Caco-2 (cell line): ENCODE results near the gene FAM120C. TPM values are rescaled to one million over a fixed set of nuclear protein-coding genes. Genes with fewer than 3 reads are reported as not detected.

Experiments used
- BruUV-seq: library from RNA; stranded (reverse); fragments of 400-500 nt; replicated peaks from 2 replicates; lab custom pipeline; 2021; lab: Mats Ljungman, UMichigan
- CTCF ChIA-PET: fragments of 300-600 bp; sonication (Branson Sonifier 250); formaldehyde crosslinking; loops from one replicate; lab custom pipeline; 2022; ENCODE audit warnings: antibody characterized with exemption; lab: Charles Lee
- POLR2A ChIA-PET: fragments of 300-600 bp; sonication (Branson Sonifier 250); formaldehyde crosslinking; loops from one replicate; lab custom pipeline; 2022; ENCODE audit warnings: antibody characterized with exemption; lab: Charles Lee
- DNase-seq, 2 experiments: peaks; one replicate each; pipeline versions ENCODE4 v3.0.0 to v3.0.0-alpha.2; 2020 to 2022
- H3K27me3 ChIP-seq: replicated peaks from 2 replicates; pipeline ENCODE4 v1.6.0; 2011; ENCODE audit warnings: low read length; ENCODE audit not compliant: control insufficient read depth, insufficient read depth
- H3K36me3 ChIP-seq: 2 replicates; pipeline ENCODE4 v1.5.1; 2011; ENCODE audit warnings: low read length; ENCODE audit not compliant: control insufficient read depth, insufficient read depth
- H3K4me1 ChIP-seq: fragments of 250-450 bp; sonication (Bioruptor Pico); 2 replicates; pipeline ENCODE4 v1.5.1; 2020; ENCODE audit warnings: mild to moderate bottlenecking
- H3K4me3 ChIP-seq: 2 replicates; pipeline ENCODE4 v1.5.1; 2011; ENCODE audit warnings: low read depth, mild to moderate bottlenecking, control low read depth, low read length
- H3K9me3 ChIP-seq: fragments of 250-450 bp; sonication (Bioruptor Pico); 2 replicates; pipeline ENCODE4 v1.5.1; 2020; ENCODE audit warnings: mild to moderate bottlenecking, moderate library complexity
- H3K27ac Mint-ChIP-seq: one replicate; pipeline ENCODE4 v1.8.0; 2022; ENCODE audit warnings: mixed read lengths; ENCODE audit not compliant: unreplicated experiment
- H3K27me3 Mint-ChIP-seq: one replicate; pipeline ENCODE4 v1.8.0; 2022; ENCODE audit warnings: mixed read lengths; ENCODE audit not compliant: insufficient read depth, unreplicated experiment
- H3K36me3 Mint-ChIP-seq: one replicate; pipeline ENCODE4 v1.8.0; 2022; ENCODE audit warnings: mild to moderate bottlenecking, mixed read lengths; ENCODE audit not compliant: insufficient read depth, unreplicated experiment
- H3K4me1 Mint-ChIP-seq: one replicate; pipeline ENCODE4 v1.8.0; 2022; ENCODE audit warnings: low read depth, mixed read lengths; ENCODE audit not compliant: unreplicated experiment
- H3K4me3 Mint-ChIP-seq: one replicate; pipeline ENCODE4 v1.8.0; 2022; ENCODE audit warnings: mild to moderate bottlenecking, moderate library complexity, mixed read lengths; ENCODE audit not compliant: unreplicated experiment
- H3K9me3 Mint-ChIP-seq: one replicate; pipeline ENCODE4 v1.8.0; 2022; ENCODE audit warnings: mixed read lengths; ENCODE audit not compliant: unreplicated experiment
- intact Hi-C: fragments of 100-400 bp; cut with micrococcal nuclease; formaldehyde crosslinking; loops from one replicate; pipeline ENCODE4 v1.10.0; 2022; ENCODE audit not compliant: unreplicated experiment
- total RNA-seq: library from RNA; stranded (reverse); gene quantifications from 2 replicates; pipeline ENCODE4 v1.2.3, GENCODE V29; 2022
- TF ChIP-seq, protein P1 (sequence below), 2 experiments: fragments of 200-600 bp in 1 of 2; IDR thresholded peaks; 1 replicate in 1 of 2; 2 replicates in 1 of 2; pipeline versions ENCODE4 v1.5.1 to v1.8.0; 2011 to 2022; ENCODE audit warnings: antibody characterized with exemption in 1 of 2, control low read depth in 1 of 2, inconsistent platforms in 1 of 2, low read depth in 1 of 2, low read length in 1 of 2, mild to moderate bottlenecking in 1 of 2, moderate library complexity in 1 of 2; ENCODE audit not compliant: insufficient read depth in 1 of 2, severe bottlenecking in 1 of 2, unreplicated experiment in 1 of 2

FAM120C gene
- total RNA-seq, 1 experiment from 2014 or later: 6.6 TPM

DNA sequence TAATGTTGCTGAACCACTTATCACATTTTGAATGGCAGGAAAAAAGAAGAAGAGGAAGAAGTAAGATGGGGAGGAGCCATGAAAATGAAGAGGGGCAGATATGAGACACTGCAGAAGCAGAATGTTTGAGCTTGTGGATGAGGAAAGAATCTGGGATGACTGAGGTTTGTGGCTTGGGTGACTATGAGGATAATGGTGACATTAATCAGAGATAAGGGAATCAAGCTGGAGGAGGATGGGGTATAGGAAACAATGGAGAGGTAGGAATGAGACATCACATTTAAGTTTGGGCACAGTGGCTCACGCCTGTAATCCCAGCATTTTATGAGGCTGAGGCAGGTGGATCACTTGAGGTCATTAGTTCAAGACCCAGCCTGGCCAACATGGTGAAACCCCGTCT lies 119.7 kb downstream of the FAM120C start:
- Histone ChIP-seq H3K9me3 (no peaks in the 10 kb centered on the region), H3K4me1 (no peaks in the 10 kb centered on the region), H3K36me3 (no peaks in the 10 kb centered on the region), H3K27me3 (no peaks in the 10 kb centered on the region), H3K4me3 (no peak overlapping the region)
- no peaks in the 10 kb centered on the region for H3K27me3 Mint-ChIP-seq
- intact Hi-C loops: no loop called here
- TF ChIP-seq, protein P1, sequence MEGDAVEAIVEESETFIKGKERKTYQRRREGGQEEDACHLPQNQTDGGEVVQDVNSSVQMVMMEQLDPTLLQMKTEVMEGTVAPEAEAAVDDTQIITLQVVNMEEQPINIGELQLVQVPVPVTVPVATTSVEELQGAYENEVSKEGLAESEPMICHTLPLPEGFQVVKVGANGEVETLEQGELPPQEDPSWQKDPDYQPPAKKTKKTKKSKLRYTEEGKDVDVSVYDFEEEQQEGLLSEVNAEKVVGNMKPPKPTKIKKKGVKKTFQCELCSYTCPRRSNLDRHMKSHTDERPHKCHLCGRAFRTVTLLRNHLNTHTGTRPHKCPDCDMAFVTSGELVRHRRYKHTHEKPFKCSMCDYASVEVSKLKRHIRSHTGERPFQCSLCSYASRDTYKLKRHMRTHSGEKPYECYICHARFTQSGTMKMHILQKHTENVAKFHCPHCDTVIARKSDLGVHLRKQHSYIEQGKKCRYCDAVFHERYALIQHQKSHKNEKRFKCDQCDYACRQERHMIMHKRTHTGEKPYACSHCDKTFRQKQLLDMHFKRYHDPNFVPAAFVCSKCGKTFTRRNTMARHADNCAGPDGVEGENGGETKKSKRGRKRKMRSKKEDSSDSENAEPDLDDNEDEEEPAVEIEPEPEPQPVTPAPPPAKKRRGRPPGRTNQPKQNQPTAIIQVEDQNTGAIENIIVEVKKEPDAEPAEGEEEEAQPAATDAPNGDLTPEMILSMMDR (IDR thresholded peaks at IDR 0.05; ENCODE audit: insufficient read depth in 1 of 2, low read depth in 1 of 2, low read length in 1 of 2, severe bottlenecking in 1 of 2, unreplicated experiment in 1 of 2): no peak
- no peak for DNase-seq
- CTCF ChIA-PET: no interaction called here
- no peak overlapping the region for H3K4me3 Mint-ChIP-seq
- POLR2A ChIA-PET: no interaction called here
- no peaks in the 10 kb centered on the region for H3K4me1 Mint-ChIP-seq
- H3K36me3 Mint-ChIP-seq: no peaks in the 10 kb centered on the region
- no TSS peak for BruUV-seq
- H3K27ac Mint-ChIP-seq: no peak overlapping the region
- no peaks in the 10 kb centered on the region for H3K9me3 Mint-ChIP-seq

DNA sequence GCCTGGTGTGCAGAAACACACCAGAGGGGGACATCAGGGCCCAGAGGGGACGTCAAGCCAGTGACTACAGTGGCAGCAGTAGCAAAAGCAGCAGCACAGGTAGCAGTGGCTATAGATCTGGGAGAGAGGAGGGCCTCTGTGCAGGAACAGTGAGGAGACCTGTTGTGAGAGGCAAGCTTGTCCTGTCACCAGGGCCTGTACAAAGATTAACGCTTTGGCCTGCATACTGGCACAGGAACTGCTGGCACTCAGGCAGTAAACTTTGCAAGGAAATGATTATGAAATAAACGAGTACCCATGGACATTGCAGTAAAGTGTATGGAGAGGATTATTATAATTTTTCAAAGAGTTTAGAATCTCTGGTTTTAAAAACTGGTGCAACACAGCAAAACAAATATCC lies 133.3 kb downstream of the FAM120C start:
- Histone ChIP-seq H3K36me3 (no peaks in the 10 kb centered on the region), H3K9me3 (no peaks in the 10 kb centered on the region), H3K4me3 (no peak overlapping the region), H3K4me1 (0 out of 2 replicates have a peak, but pooled peaks cover 5% of the 10 kb centered on the region), H3K27me3 (no peaks in the 10 kb centered on the region)
- no peaks in the 10 kb centered on the region for H3K9me3 Mint-ChIP-seq
- CTCF ChIA-PET: no interaction called here
- DNase-seq: no peak
- peaks cover 6% of the 10 kb centered on the region for H3K4me1 Mint-ChIP-seq
- no peak overlapping the region for H3K4me3 Mint-ChIP-seq
- H3K27ac Mint-ChIP-seq: no peak overlapping the region
- H3K36me3 Mint-ChIP-seq: no peaks in the 10 kb centered on the region
- intact Hi-C loops: loop anchor here (10.0 kb wide), 1 partner anchor 365 kb away; the partner anchor contains the start of gene HUWE1
- POLR2A ChIA-PET: no interaction called here
- no peaks in the 10 kb centered on the region for H3K27me3 Mint-ChIP-seq
- TF ChIP-seq, protein P1 (IDR thresholded peaks at IDR 0.05; ENCODE audit: insufficient read depth in 1 of 2, low read depth in 1 of 2, low read length in 1 of 2, severe bottlenecking in 1 of 2, unreplicated experiment in 1 of 2): no peak
- no TSS peak for BruUV-seq

DNA sequence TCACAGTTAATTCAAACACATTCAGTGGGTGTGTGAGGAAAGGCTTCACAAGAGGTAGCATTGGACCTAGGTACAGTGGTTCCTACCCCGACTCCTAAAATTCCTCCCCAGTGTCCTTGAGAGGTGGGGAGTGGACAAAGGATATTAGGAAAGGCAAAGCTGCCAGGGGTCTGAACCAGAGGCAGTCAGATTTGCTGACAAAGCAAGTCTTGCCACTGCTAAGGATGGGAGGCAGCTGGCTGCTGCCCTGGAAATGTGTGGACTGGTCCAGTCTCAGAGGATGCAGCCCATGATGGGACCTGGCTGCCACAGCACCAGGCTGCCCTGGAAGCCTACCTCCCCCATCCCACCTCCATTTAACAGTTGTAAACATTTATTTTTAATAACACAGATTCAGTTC lies 134.6 kb downstream of the FAM120C start:
- H3K9me3 Mint-ChIP-seq: no peaks in the 10 kb centered on the region
- TF ChIP-seq, protein P1 (IDR thresholded peaks at IDR 0.05; ENCODE audit: insufficient read depth in 1 of 2, low read depth in 1 of 2, low read length in 1 of 2, severe bottlenecking in 1 of 2, unreplicated experiment in 1 of 2): no peak
- intact Hi-C loops: loop anchor here (10.0 kb wide), 1 partner anchor 364 kb away; the partner anchor contains the start of gene HUWE1
- H3K27me3 Mint-ChIP-seq: no peaks in the 10 kb centered on the region
- 0 out of 2 replicates have a peak, but pooled peaks cover 5% of the 10 kb centered on the region for H3K4me1 ChIP-seq
- H3K4me3 Mint-ChIP-seq: no peak overlapping the region
- no peaks in the 10 kb centered on the region for H3K9me3 ChIP-seq
- peaks cover 7% of the 10 kb centered on the region for H3K36me3 Mint-ChIP-seq
- no peaks in the 10 kb centered on the region for H3K36me3 ChIP-seq
- no peaks in the 10 kb centered on the region for H3K27me3 ChIP-seq
- H3K4me1 Mint-ChIP-seq: peaks cover 6% of the 10 kb centered on the region
- no TSS peak for BruUV-seq
- POLR2A ChIA-PET: no interaction called here
- H3K27ac Mint-ChIP-seq: no peak overlapping the region
- no peak overlapping the region for H3K4me3 ChIP-seq
- no peak for DNase-seq
- CTCF ChIA-PET: no interaction called here
